H9 (cell line): ENCODE measurements around the gene URI1. TPM values are rescaled to one million over a fixed set of nuclear protein-coding genes. Genes with fewer than 3 reads are reported as not detected.

Source experiments
- DNase-seq: peaks from one replicate; pipeline ENCODE4 v3.0.0-alpha.2; 2017
- H2AFZ ChIP-seq: one replicate; pipeline ENCODE4 v1.6.1; 2013; ENCODE audit warnings: mild to moderate bottlenecking, low read length, control low read depth, moderate library complexity
- H2AK5ac ChIP-seq: 2 replicates; pipeline ENCODE4 v1.6.1; 2013; ENCODE audit warnings: low read length, control low read depth, mixed read lengths; ENCODE audit not compliant: insufficient read length
- H2BK120ac ChIP-seq: one replicate; pipeline ENCODE4 v1.6.1; 2013; ENCODE audit warnings: low read depth, mild to moderate bottlenecking, low read length, control low read depth, inconsistent platforms; ENCODE audit not compliant: poor library complexity, severe bottlenecking
- H2BK12ac ChIP-seq: 2 replicates; pipeline ENCODE4 v1.6.1; 2013; ENCODE audit warnings: low read length, control low read depth, mixed read lengths, low read depth; ENCODE audit not compliant: insufficient read length
- H2BK15ac ChIP-seq: 2 replicates; pipeline ENCODE4 v1.6.1; 2013; ENCODE audit warnings: low read depth, low read length, control low read depth
- H2BK20ac ChIP-seq: one replicate; pipeline ENCODE4 v1.6.1; 2013; ENCODE audit warnings: low read depth, mild to moderate bottlenecking, low read length, control low read depth, inconsistent platforms; ENCODE audit not compliant: poor library complexity, severe bottlenecking
- H2BK5ac ChIP-seq: 2 replicates; pipeline ENCODE4 v1.6.1; 2013; ENCODE audit warnings: low read length, control low read depth, mixed read lengths; ENCODE audit not compliant: insufficient read length
- H3K14ac ChIP-seq: 2 replicates; pipeline ENCODE4 v1.6.1; 2013; ENCODE audit warnings: low read length, control low read depth; ENCODE audit not compliant: insufficient read depth
- H3K18ac ChIP-seq: 2 replicates; pipeline ENCODE4 v1.6.1; 2013; ENCODE audit warnings: low read depth, mild to moderate bottlenecking, mixed read lengths, low read length, control low read depth; ENCODE audit not compliant: insufficient read length
- H3K23ac ChIP-seq: 2 replicates; pipeline ENCODE4 v1.6.1; 2013; ENCODE audit warnings: low read length, control low read depth, mixed read lengths, low read depth; ENCODE audit not compliant: insufficient read length
- H3K23me2 ChIP-seq: 2 replicates; pipeline ENCODE4 v1.6.1; 2013; ENCODE audit warnings: low read depth, mild to moderate bottlenecking, mixed read lengths, low read length, control low read depth; ENCODE audit not compliant: insufficient read length, poor library complexity, severe bottlenecking
- H3K27ac ChIP-seq: 2 replicates; pipeline ENCODE4 v1.5.1; 2013; ENCODE audit warnings: low read length, control low read depth, mixed read lengths, low read depth; ENCODE audit not compliant: insufficient read length
- H3K27me3 ChIP-seq: 2 replicates; pipeline ENCODE4 v1.6.1; 2013; ENCODE audit warnings: low read length, control low read depth, inconsistent platforms; ENCODE audit not compliant: insufficient read depth
- H3K4ac ChIP-seq: 2 replicates; pipeline ENCODE4 v1.6.1; 2013; ENCODE audit warnings: low read depth, mild to moderate bottlenecking, control low read depth, inconsistent platforms, low read length, moderate library complexity
- H3K4me1 ChIP-seq: 2 replicates; pipeline ENCODE4 v1.6.1; 2013; ENCODE audit warnings: low read length, control low read depth, inconsistent platforms; ENCODE audit not compliant: insufficient read depth
- H3K4me2 ChIP-seq: 2 replicates; pipeline ENCODE4 v1.6.1; 2013; ENCODE audit warnings: low read length, control low read depth, mixed read lengths; ENCODE audit not compliant: insufficient read length, insufficient read depth
- H3K56ac ChIP-seq: 2 replicates; pipeline ENCODE4 v1.6.1; 2013; ENCODE audit warnings: low read depth, mild to moderate bottlenecking, mixed read lengths, low read length, control low read depth; ENCODE audit not compliant: insufficient read length
- H3K79me1 ChIP-seq: 2 replicates; pipeline ENCODE4 v1.6.1; 2013; ENCODE audit warnings: low read depth, mild to moderate bottlenecking, moderate library complexity, low read length, control low read depth, inconsistent platforms; ENCODE audit not compliant: insufficient read depth, poor library complexity, severe bottlenecking
- H3K79me2 ChIP-seq: 2 replicates; pipeline ENCODE4 v1.6.1; 2013; ENCODE audit warnings: low read length, control low read depth, inconsistent platforms; ENCODE audit not compliant: insufficient read depth
- H3K9ac ChIP-seq: 2 replicates; pipeline ENCODE4 v1.6.1; 2013; ENCODE audit warnings: low read length, control low read depth, mixed read lengths; ENCODE audit not compliant: insufficient read length; ENCODE audit errors: extremely low read depth
- H3K9me3 ChIP-seq: one replicate; pipeline ENCODE4 v1.6.1; 2013; ENCODE audit warnings: low read depth, low read length, inconsistent platforms; ENCODE audit not compliant: control insufficient read depth
- H3T11ph ChIP-seq: one replicate; pipeline ENCODE4 v1.6.1; 2013; ENCODE audit warnings: mild to moderate bottlenecking, low read length, control low read depth, inconsistent platforms
- H4K20me1 ChIP-seq: one replicate; pipeline ENCODE4 v1.6.1; 2013; ENCODE audit not compliant: control insufficient read depth, insufficient read length, insufficient read depth
- H4K5ac ChIP-seq: 2 replicates; pipeline ENCODE4 v1.6.1; 2013; ENCODE audit warnings: low read depth, mild to moderate bottlenecking, mixed read lengths, low read length, control low read depth; ENCODE audit not compliant: insufficient read length
- H4K8ac ChIP-seq: replicated peaks from 2 replicates; pipeline ENCODE4 v1.6.1; 2013; ENCODE audit warnings: low read length, control low read depth, mixed read lengths, low read depth; ENCODE audit not compliant: insufficient read length
- H4K91ac ChIP-seq: 2 replicates; pipeline ENCODE4 v1.6.1; 2013; ENCODE audit warnings: low read depth, mild to moderate bottlenecking, moderate library complexity, mixed read lengths, low read length, control low read depth; ENCODE audit not compliant: insufficient read length
- H3K27ac Mint-ChIP-seq, 3 experiments: 2 replicates in 2 of 3; 3 replicates in 1 of 3; pipeline ENCODE4 v1.8.0; 2020 to 2021; ENCODE audit warnings: mixed read lengths in 3 of 3, mild to moderate bottlenecking in 1 of 3, moderate library complexity in 1 of 3
- H3K27me3 Mint-ChIP-seq: 2 replicates; pipeline ENCODE4 v1.8.0; 2021; ENCODE audit warnings: low read depth, mild to moderate bottlenecking, moderate library complexity, mixed read lengths
- H3K36me3 Mint-ChIP-seq, 3 experiments: 2 replicates in 2 of 3; 3 replicates in 1 of 3; pipeline ENCODE4 v1.8.0; 2020 to 2021; ENCODE audit warnings: low read depth in 3 of 3, mixed read lengths in 3 of 3; ENCODE audit not compliant: insufficient read depth in 1 of 3
- H3K4me1 Mint-ChIP-seq, 2 experiments: 2 replicates each; pipeline ENCODE4 v1.8.0; 2020; ENCODE audit warnings: mixed read lengths in 2 of 2
- H3K4me3 Mint-ChIP-seq, 2 experiments: 2 replicates in 1 of 2; 3 replicates in 1 of 2; pipeline ENCODE4 v1.8.0; 2020 to 2021; ENCODE audit warnings: mild to moderate bottlenecking in 2 of 2, mixed read lengths in 2 of 2, moderate library complexity in 1 of 2
- H3K9me3 Mint-ChIP-seq, 2 experiments: 2 replicates in 1 of 2; 3 replicates in 1 of 2; pipeline ENCODE4 v1.8.0; 2020; ENCODE audit warnings: mild to moderate bottlenecking in 2 of 2, mixed read lengths in 2 of 2, moderate library complexity in 1 of 2
- WGBS: extraction: QIAGEN DNeasy Blood & Tissue Kit; methylation state at CpG from one replicate; pipeline ENCODE4 v1.1.7; 2013; ENCODE audit warnings: missing lambda C conversion rate, low lambda C conversion rate, mixed read lengths; ENCODE audit not compliant: insufficient read length; ENCODE audit errors: extremely low coverage; 5-methylcytosine and 5-hydroxymethylcytosine counted together
- total RNA-seq: library from RNA; stranded (reverse); gene quantifications from 2 replicates; pipeline ENCODE4 v1.2.1, GENCODE V29; 2021
- TF ChIP-seq, protein P1 (sequence below): fragments of 200-600 bp; sonication (generic); conservative IDR thresholded peaks from 3 replicates; pipeline ENCODE4 v1.8.0; 2021; ENCODE audit warnings: antibody characterized with exemption, mild to moderate bottlenecking

The URI1 gene
- total RNA-seq, 1 experiment from 2014 or later: 54.3 TPM

DNA sequence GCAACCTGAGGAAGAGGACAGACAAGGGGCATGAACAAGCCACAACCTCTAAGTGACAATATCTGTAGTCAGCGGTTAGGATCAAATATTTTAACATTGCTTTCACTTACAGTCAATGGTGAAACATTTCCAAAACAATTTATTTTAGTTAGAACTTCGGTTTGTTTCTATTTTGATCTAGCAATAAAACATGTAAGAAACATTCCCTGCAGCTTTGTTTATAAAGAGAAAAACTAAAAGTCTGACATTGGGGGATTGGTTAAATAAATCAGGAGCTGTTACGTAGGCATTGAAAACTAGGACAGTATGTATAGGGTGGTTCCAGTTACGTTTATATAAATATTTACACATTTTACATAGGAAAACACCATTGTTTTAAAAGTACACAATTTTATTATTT lies 3.4 kb downstream of the URI1 start:
- no peaks in the 10 kb centered on the region; the same call in 1 of the 2 replicates for H3K27me3 ChIP-seq
- peaks cover 12 to 30% (median 25%) of the 10 kb centered on the region in 3 experiments for H3K36me3 Mint-ChIP-seq
- no peak overlapping the region for H3K23ac ChIP-seq
- no peak overlapping the region for H2BK120ac ChIP-seq
- H3K4me1 Mint-ChIP-seq: peaks cover 23 to 29% of the 10 kb centered on the region in 2 experiments
- no peak overlapping the region for H3K4me2 ChIP-seq
- no peak overlapping the region for H3T11ph ChIP-seq
- no peak overlapping the region for H2BK15ac ChIP-seq
- DNase-seq: no peak
- no peak overlapping the region for H2BK5ac ChIP-seq
- no peak overlapping the region for H3K4ac ChIP-seq
- H2BK20ac ChIP-seq: no peak overlapping the region
- no peak overlapping the region for H3K27ac ChIP-seq
- WGBS: no CpG with 5 or more reads among the region's 4 CpGs
- no peak overlapping the region for H2AK5ac ChIP-seq
- H2BK12ac ChIP-seq: no peak overlapping the region
- no peak overlapping the region for H3K56ac ChIP-seq
- no peaks in the 10 kb centered on the region for H3K23me2 ChIP-seq
- H3K14ac ChIP-seq: no peak overlapping the region
- H3K9ac ChIP-seq: no peak overlapping the region
- peaks cover 15 to 19% of the 10 kb centered on the region in 2 experiments; a peak in 4 of 5 replicates for H3K9me3 Mint-ChIP-seq
- no peaks in the 10 kb centered on the region for H3K79me1 ChIP-seq
- no peak overlapping the region for H4K5ac ChIP-seq
- peak overlapping the region in 1 of 3 experiments; percentile 8; a peak in 1 of 7 replicates for H3K27ac Mint-ChIP-seq
- no peak overlapping the region for H3K18ac ChIP-seq
- no peak overlapping the region for H4K91ac ChIP-seq
- H2AFZ ChIP-seq: no peak overlapping the region
- H4K8ac ChIP-seq: no peak overlapping the region
- no peak overlapping the region for H3K4me3 Mint-ChIP-seq
- no peaks in the 10 kb centered on the region; the same call in 1 of the 2 replicates for H3K4me1 ChIP-seq
- no peaks in the 10 kb centered on the region for H3K9me3 ChIP-seq
- no peaks in the 10 kb centered on the region for H4K20me1 ChIP-seq
- peaks cover 13% of the 10 kb centered on the region for H3K27me3 Mint-ChIP-seq
- TF ChIP-seq, protein P1, sequence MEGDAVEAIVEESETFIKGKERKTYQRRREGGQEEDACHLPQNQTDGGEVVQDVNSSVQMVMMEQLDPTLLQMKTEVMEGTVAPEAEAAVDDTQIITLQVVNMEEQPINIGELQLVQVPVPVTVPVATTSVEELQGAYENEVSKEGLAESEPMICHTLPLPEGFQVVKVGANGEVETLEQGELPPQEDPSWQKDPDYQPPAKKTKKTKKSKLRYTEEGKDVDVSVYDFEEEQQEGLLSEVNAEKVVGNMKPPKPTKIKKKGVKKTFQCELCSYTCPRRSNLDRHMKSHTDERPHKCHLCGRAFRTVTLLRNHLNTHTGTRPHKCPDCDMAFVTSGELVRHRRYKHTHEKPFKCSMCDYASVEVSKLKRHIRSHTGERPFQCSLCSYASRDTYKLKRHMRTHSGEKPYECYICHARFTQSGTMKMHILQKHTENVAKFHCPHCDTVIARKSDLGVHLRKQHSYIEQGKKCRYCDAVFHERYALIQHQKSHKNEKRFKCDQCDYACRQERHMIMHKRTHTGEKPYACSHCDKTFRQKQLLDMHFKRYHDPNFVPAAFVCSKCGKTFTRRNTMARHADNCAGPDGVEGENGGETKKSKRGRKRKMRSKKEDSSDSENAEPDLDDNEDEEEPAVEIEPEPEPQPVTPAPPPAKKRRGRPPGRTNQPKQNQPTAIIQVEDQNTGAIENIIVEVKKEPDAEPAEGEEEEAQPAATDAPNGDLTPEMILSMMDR: no peak
- H3K79me2 ChIP-seq: peaks cover 37% of the 10 kb centered on the region; the same call in 1 of the 2 replicates
